Cardiac muscle cell (in vitro differentiated cells and primary cell): ENCODE data around the gene THADA. TPM values are rescaled to one million over a fixed set of nuclear protein-coding genes. Genes with fewer than 3 reads are reported as not detected.

Experiments
- DNase-seq, 2 donors: peaks; one replicate each; pipeline versions ENCODE4 v3.0.0 to v3.0.0-alpha.2; 2010 to 2017; ENCODE audit warnings: low read depth in 1 of 2, low spot score in 1 of 2
- H3K27ac ChIP-seq: fragments of 200-600 bp; sonication (generic); 2 replicates; pipeline ENCODE4 v1.5.1; 2016
- H3K27me3 ChIP-seq: fragments of 200-600 bp; sonication (generic); 2 replicates; pipeline ENCODE4 v1.6.0; 2016; ENCODE audit warnings: control low read depth
- H3K36me3 ChIP-seq: fragments of 200-600 bp; sonication (generic); 2 replicates; pipeline ENCODE4 v1.5.1; 2016; ENCODE audit warnings: control low read depth
- H3K4me1 ChIP-seq: fragments of 200-600 bp; sonication (generic); 2 replicates; pipeline ENCODE4 v1.8.1; 2017; ENCODE audit warnings: low read depth, mild to moderate bottlenecking, mixed run types
- H3K4me3 ChIP-seq: fragments of 200-600 bp; sonication (generic); 2 replicates; pipeline ENCODE4 v1.5.1; 2016; ENCODE audit warnings: mild to moderate bottlenecking
- H3K9me3 ChIP-seq: fragments of 200-600 bp; sonication (generic); 2 replicates; pipeline ENCODE4 v1.5.1; 2017; ENCODE audit warnings: low read depth, mild to moderate bottlenecking, control low read depth
- polyA plus RNA-seq: library from polyadenylated mRNA; unstranded; fragments of >200 nt; fragmentation: Nextera tagmentation; extraction: Ambion mirVana; gene quantifications from 2 replicates; pipeline ENCODE4 v1.2.1, GENCODE V29; 2016
- total RNA-seq: library from RNA; depleted of rRNA; stranded (reverse); fragments of >200 nt; gene quantifications from 2 replicates; pipeline ENCODE4 v1.2.3, GENCODE V29; 2016
- TF ChIP-seq, protein P1 (sequence below): IDR thresholded peaks from 2 replicates; pipeline ENCODE4 v1.5.1; 2012; ENCODE audit warnings: low read depth, mild to moderate bottlenecking, low read length

The THADA gene
- total and polyA plus RNA-seq, 2 experiments from 2014 or later, result 11.9 to 17.3 TPM

DNA sequence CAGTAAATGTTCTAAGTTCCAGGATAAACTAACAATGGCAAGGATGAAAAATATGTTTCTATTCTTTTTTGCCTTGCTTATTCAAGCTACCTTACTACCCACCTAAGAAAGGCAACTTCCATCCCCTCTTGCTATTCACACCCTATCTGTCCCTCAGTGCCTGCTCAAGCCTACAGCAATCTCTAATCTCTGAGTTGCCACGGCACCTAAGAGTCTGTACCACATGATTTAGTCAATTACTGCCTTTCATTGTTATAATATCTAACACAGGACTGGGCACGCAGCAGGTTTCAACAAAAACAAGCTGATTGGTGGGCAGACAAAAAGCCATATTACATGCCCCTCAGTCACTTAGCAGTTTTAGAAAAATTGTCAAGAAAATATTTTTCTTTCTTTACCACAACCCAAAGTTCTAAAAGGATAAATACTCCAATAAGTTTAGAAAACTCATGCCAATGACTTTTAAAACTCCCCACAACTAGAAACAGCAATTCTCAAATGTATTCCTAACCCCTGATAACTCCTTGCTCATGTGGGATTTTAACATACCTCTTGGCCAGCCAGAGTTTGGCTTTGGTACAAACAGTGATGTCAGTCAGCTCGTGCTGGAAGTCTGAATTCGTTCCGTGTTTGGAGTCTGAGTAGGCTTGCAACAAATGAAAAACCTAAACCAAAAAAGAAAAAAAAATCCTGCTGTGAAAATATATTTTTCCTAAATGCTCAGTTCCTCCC lies 252.1 kb downstream of the THADA start:
- H3K4me1 ChIP-seq, result peaks cover 80% of the 10 kb centered on the region
- peak; percentile 41 to 93 for DNase-seq
- no peaks in the 10 kb centered on the region for H3K9me3 ChIP-seq
- no peak overlapping the region for H3K4me3 ChIP-seq
- H3K36me3 ChIP-seq, result no peaks in the 10 kb centered on the region
- peak overlapping the region; percentile 85 for H3K27ac ChIP-seq
- no peaks in the 10 kb centered on the region for H3K27me3 ChIP-seq
- TF ChIP-seq, protein P1, sequence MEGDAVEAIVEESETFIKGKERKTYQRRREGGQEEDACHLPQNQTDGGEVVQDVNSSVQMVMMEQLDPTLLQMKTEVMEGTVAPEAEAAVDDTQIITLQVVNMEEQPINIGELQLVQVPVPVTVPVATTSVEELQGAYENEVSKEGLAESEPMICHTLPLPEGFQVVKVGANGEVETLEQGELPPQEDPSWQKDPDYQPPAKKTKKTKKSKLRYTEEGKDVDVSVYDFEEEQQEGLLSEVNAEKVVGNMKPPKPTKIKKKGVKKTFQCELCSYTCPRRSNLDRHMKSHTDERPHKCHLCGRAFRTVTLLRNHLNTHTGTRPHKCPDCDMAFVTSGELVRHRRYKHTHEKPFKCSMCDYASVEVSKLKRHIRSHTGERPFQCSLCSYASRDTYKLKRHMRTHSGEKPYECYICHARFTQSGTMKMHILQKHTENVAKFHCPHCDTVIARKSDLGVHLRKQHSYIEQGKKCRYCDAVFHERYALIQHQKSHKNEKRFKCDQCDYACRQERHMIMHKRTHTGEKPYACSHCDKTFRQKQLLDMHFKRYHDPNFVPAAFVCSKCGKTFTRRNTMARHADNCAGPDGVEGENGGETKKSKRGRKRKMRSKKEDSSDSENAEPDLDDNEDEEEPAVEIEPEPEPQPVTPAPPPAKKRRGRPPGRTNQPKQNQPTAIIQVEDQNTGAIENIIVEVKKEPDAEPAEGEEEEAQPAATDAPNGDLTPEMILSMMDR, result no peak

DNA sequence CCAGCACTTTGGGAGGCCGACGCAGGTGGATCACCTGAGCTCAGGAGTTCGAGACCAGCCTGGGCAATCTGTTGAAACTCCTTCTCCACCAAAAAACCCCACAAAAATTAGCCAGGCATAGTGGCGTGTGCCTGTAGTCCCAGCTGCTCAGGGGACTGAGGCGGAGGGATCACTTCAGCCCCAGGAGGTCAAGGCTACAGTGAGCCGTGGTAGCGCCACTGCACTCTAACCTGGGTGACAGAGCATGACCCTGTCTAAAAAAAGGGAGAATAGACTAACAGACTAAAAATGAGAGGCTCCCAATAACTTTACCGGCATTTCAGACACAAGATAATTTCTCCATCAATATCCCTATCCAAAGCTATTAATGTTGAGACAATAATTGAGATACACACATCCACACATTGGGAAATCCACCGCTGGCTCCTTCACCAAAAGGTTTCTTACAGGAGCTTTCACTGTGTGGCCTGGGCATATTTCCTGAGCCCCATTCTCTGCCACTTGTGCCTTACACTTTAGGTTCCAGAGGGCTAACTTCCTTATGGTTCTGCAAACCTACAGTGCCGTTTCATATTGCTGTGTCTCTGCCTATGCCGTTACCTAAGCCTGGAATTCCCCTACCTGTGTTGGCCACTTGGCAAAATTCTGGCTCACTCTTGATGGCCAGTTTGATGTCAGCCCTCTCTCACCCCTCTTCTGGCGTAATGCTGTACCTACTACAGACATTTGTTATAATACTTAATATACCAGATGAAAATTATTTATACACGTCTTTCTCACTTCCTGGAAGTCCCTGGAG lies 253.7 kb downstream of the THADA start:
- H3K27ac ChIP-seq, result no peak overlapping the region
- no peaks in the 10 kb centered on the region for H3K9me3 ChIP-seq
- H3K36me3 ChIP-seq, result no peaks in the 10 kb centered on the region
- TF ChIP-seq, protein P1, result no peak
- H3K27me3 ChIP-seq, result no peaks in the 10 kb centered on the region
- peaks cover 66% of the 10 kb centered on the region for H3K4me1 ChIP-seq
- H3K4me3 ChIP-seq, result no peak overlapping the region
- no peak for DNase-seq

DNA sequence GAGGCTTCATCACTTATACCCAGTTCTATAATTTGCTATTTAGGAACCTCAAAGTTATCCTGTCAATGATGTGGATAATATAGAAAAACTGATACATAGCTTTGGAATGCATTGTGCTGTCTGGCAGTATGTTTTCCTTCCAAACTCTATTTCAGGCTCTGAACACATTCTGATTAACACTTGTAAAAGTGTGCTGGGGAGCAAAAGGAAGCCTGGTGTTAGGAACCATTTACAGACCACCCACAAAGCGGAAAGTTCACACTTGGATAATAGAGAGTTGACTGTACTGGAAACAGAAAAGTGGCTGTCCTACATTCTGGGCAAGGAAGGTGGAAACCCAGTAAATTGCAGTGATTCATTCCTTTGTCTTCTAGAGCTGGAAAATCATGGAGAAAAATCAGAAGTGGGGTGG lies 254.9 kb downstream of the THADA start:
- Histone ChIP-seq H3K4me3 (no peak overlapping the region), H3K27ac (peak overlapping the region; percentile 72), H3K9me3 (no peaks in the 10 kb centered on the region), H3K36me3 (no peaks in the 10 kb centered on the region), H3K27me3 (no peaks in the 10 kb centered on the region), H3K4me1 (peaks cover 54% of the 10 kb centered on the region)
- TF ChIP-seq, protein P1, result no peak
- DNase-seq, result peak in 1 of 2 donors; percentile 78

DNA sequence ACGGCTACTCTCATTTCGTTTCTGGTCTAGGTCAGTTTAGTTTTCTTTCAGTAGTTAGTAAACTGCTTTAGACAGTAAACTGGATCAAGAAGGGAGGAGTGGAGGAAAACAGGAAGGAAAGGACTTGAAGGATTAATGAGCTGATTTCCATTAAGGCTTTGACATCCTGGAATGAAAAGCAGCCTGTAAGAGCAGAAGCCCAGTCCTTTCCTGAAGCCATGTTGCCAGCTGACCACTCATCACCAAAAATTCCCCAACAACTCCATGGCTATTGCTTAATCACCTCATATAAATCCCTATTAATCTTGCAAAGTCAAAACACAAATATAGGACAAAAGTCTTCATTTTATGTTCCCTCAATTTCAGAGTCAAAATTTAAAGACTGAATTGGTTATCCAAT lies 255.8 kb downstream of the THADA start:
- TF ChIP-seq, protein P1, result no peak
- Histone ChIP-seq H3K9me3 (no peaks in the 10 kb centered on the region), H3K36me3 (no peaks in the 10 kb centered on the region), H3K4me3 (no peak overlapping the region), H3K27me3 (no peaks in the 10 kb centered on the region), H3K4me1 (peaks cover 45% of the 10 kb centered on the region), H3K27ac (no peak overlapping the region)
- peak in 1 of 2 donors; percentile 76 for DNase-seq

DNA sequence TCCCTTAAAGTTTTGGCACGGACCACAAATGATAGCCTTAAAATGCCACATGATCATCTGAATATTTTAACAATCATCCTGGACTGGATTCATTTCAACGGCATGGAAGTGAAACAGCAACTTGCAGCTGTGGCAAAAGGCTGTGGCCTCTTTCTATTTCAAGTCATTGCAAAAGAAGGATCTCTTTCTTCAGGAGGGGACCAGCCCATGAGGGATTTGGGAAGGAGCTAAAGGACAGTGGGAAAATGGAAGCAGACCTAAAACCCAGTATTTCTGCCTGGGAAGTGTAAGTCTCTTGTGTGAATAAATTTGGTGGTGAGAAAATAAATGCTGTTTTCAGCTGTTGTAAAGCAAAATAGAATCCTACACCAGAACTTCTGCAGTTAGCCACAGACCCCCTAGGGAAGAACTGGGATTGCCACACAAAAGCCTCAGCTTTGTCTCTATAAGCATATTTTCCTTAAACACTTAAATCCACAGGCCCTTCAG lies 262.1 kb downstream of the THADA start:
- Histone ChIP-seq H3K27ac (peak overlapping the region; percentile 93), H3K4me1 (peaks cover 40% of the 10 kb centered on the region), H3K36me3 (no peaks in the 10 kb centered on the region)

More for the DNA sequence above, 262.1 kb downstream of the THADA start:
- no peaks in the 10 kb centered on the region for H3K27me3 ChIP-seq
- H3K9me3 ChIP-seq, result no peaks in the 10 kb centered on the region
- peak in 1 of 2 donors; percentile 86 for DNase-seq
- TF ChIP-seq, protein P1, result no peak
- H3K4me3 ChIP-seq, result no peak overlapping the region
